Epithelial cell of esophagus (primary cell): ENCODE measurements around the gene DAB1.

Source experiments
- DNase-seq: peaks from one replicate; pipeline ENCODE4 v3.0.0; 2010; ENCODE audit warnings: low read depth
- H3K4me3 ChIP-seq: 2 replicates; pipeline ENCODE4 v1.5.1; 2011; ENCODE audit warnings: mild to moderate bottlenecking, low read length, control low read depth
- CTCF ChIP-seq: IDR thresholded peaks from 2 replicates; pipeline ENCODE4 v1.5.1; 2011; ENCODE audit warnings: low read depth, mild to moderate bottlenecking, low read length, control low read depth, inconsistent platforms; ENCODE audit not compliant: insufficient read depth; ENCODE audit errors: missing control alignments

Gene DAB1

GRCh38 chr1:57463343-57463742 lies 39.5 kb upstream of the DAB1 start:
- no peak for TF ChIP-seq CTCF
- no peak for DNase-seq
- H3K4me3 ChIP-seq, result no peak overlapping the region

GRCh38 chr1:57461405-57461804 lies 37.5 kb upstream of the DAB1 start:
- no peak for DNase-seq
- no peak overlapping the region for H3K4me3 ChIP-seq
- no peak for TF ChIP-seq CTCF

- no peak overlapping the region for H3K4me3 ChIP-seq
- no peak for DNase-seq
- TF ChIP-seq CTCF, result no peak
Observed at GRCh38 chr1:57451516-57451915, 27.7 kb upstream of the DAB1 start.

- DNase-seq, result no peak
- TF ChIP-seq CTCF, result no peak
- no peak overlapping the region for H3K4me3 ChIP-seq
Observed at GRCh38 chr1:57450981-57451380, 27.1 kb upstream of the DAB1 start.

- no peak for DNase-seq
- no peak for TF ChIP-seq CTCF
- H3K4me3 ChIP-seq, result no peak overlapping the region
Observed at GRCh38 chr1:57447551-57447950, 23.7 kb upstream of the DAB1 start.

GRCh38 chr1:57443004-57443403 lies 19.1 kb upstream of the DAB1 start:
- no peak overlapping the region for H3K4me3 ChIP-seq
- DNase-seq, result no peak
- TF ChIP-seq CTCF, result no peak

- DNase-seq, result no peak
- no peak overlapping the region for H3K4me3 ChIP-seq
- no peak for TF ChIP-seq CTCF
Observed at GRCh38 chr1:57440096-57440495, 16.2 kb upstream of the DAB1 start.
